Panc1 (cell line): ENCODE measurements around the gene PLXNA2. TPM values are rescaled to one million over a fixed set of nuclear protein-coding genes. Genes with fewer than 3 reads are reported as not detected.

Source experiments
- ATAC-seq: fragments of 200-7000 bp; cut with Tn5 transposase; 2 replicates; pipeline ENCODE4 v1.9.1; 2020; ENCODE audit warnings: mild to moderate bottlenecking, moderate library complexity
- BruUV-seq: library from RNA; stranded (reverse); fragments of 400-500 nt; replicated peaks from 2 replicates; lab custom pipeline; 2021; lab: Mats Ljungman, UMichigan
- CTCF ChIA-PET: fragments of 300-600 bp; sonication (Branson Sonifier 250); formaldehyde crosslinking; loops from one replicate; lab custom pipeline; 2022; ENCODE audit warnings: antibody characterized with exemption; lab: Charles Lee
- POLR2A ChIA-PET: fragments of 300-600 bp; sonication (Branson Sonifier 250); formaldehyde crosslinking; loops from one replicate; lab custom pipeline; 2022; ENCODE audit warnings: antibody characterized with exemption; lab: Charles Lee
- DNase-seq: peaks from one replicate; pipeline ENCODE4 v3.0.0-alpha.2; 2010; ENCODE audit warnings: low read depth, low spot score
- H3K27ac ChIP-seq: 2 replicates; pipeline ENCODE4 v1.5.1; 2011; ENCODE audit warnings: mild to moderate bottlenecking, low read length, inconsistent platforms
- H3K27me3 ChIP-seq: fragments of 200-500 bp; sonication (Bioruptor generic); 2 replicates; pipeline ENCODE4 v1.6.0; 2014; ENCODE audit warnings: low read length, inconsistent platforms; ENCODE audit not compliant: control insufficient read depth, insufficient read depth
- H3K36me3 ChIP-seq: fragments of 200-500 bp; sonication (Bioruptor generic); 2 replicates; pipeline ENCODE4 v1.5.1; 2014; ENCODE audit warnings: inconsistent platforms, mild to moderate bottlenecking, low read length, moderate library complexity; ENCODE audit not compliant: control insufficient read depth, insufficient read depth
- H3K4me1 ChIP-seq: 2 replicates; pipeline ENCODE4 v1.5.1; 2011; ENCODE audit warnings: inconsistent platforms, mild to moderate bottlenecking, low read length, moderate library complexity; ENCODE audit not compliant: control insufficient read depth, insufficient read depth
- H3K4me3 ChIP-seq, 2 experiments: 2 replicates each; pipeline ENCODE4 v1.5.1; 2011 to 2012; ENCODE audit warnings: low read depth in 2 of 2, low read length in 2 of 2, mild to moderate bottlenecking in 2 of 2, inconsistent platforms in 1 of 2, moderate library complexity in 1 of 2
- H3K9me3 ChIP-seq: fragments of 200-500 bp; sonication (Bioruptor generic); 2 replicates; pipeline ENCODE4 v1.5.1; 2014; ENCODE audit warnings: low read depth, mild to moderate bottlenecking, inconsistent platforms, low read length, moderate library complexity; ENCODE audit not compliant: control insufficient read depth, insufficient read depth
- POLR2AphosphoS5 ChIP-seq: IDR thresholded peaks from 2 replicates; pipeline ENCODE4 v1.6.1; 2012; ENCODE audit warnings: mild to moderate bottlenecking, low read depth, low read length, moderate library complexity
- SIN3A ChIP-seq: IDR thresholded peaks from 2 replicates; pipeline ENCODE4 v1.6.1; 2012; ENCODE audit warnings: low read depth, mild to moderate bottlenecking, low read length, moderate library complexity, borderline replicate concordance; ENCODE audit not compliant: insufficient read depth
- TCF7L2 ChIP-seq: IDR thresholded peaks from 2 replicates; pipeline ENCODE4 v1.6.1; 2011; ENCODE audit warnings: mild to moderate bottlenecking, low read depth, low read length, inconsistent platforms
- in situ Hi-C: cut with HindIII; loops from 2 replicates; pipeline ENCODE4 v1.10.0; 2016; ENCODE audit warnings: low sequenced_read_pairs, low pct_unique_long_range_greater_than_20kb
- intact Hi-C: fragments of 100-400 bp; cut with micrococcal nuclease; formaldehyde crosslinking; loops from one replicate; pipeline ENCODE4 v1.10.0; 2022; ENCODE audit not compliant: unreplicated experiment
- total RNA-seq: library from RNA; stranded (reverse); gene quantifications from one replicate; pipeline ENCODE4 v1.2.1, GENCODE V29; 2021; ENCODE audit not compliant: unreplicated experiment
- TF ChIP-seq, protein P1 (sequence below), 2 experiments: IDR thresholded peaks; 2 replicates each; pipeline ENCODE4 v1.6.1; 2011 to 2012; ENCODE audit warnings: low read depth in 2 of 2, control low read depth in 1 of 2, low read length in 1 of 2, mild to moderate bottlenecking in 1 of 2, moderate library complexity in 1 of 2; ENCODE audit not compliant: insufficient read depth in 1 of 2
- TF ChIP-seq, protein P2 (sequence below): fragments of 450-650 bp; IDR thresholded peaks from 2 replicates; pipeline ENCODE4 v1.5.1; 2017; ENCODE audit warnings: mild to moderate bottlenecking

PLXNA2 gene
- total RNA-seq, 1 experiment from 2014 or later: 0.98 TPM

DNA sequence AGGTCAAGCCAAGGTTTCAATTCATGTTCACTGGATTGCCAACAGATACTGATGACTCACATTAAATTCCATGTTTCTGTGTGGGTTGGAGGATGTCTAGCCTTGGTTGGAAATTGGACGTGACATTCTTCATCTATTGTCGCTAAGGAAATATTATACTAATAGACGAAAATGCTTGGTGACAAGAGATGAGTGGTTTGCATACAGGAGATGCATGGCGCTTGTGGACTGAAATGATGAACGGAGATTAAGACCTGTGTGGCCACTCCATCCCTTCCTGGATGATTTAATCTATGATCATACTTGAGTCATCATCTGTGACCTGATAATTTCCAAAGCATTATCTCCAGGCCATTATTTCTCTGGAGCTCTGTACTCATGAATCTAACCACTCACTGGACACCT, 236.2 kb downstream of the PLXNA2 start:
- Histone ChIP-seq H3K36me3 (no peaks in the 10 kb centered on the region), H3K4me3 (no peak overlapping the region), H3K27ac (no peak overlapping the region), H3K27me3 (no peaks in the 10 kb centered on the region), H3K9me3 (no peaks in the 10 kb centered on the region), H3K4me1 (no peaks in the 10 kb centered on the region)
- ChIA-PET POLR2A (no interaction called here), CTCF (no interaction called here)
- in situ Hi-C loops (no loop called here), intact Hi-C loops (no loop called here)
- TF ChIP-seq, protein P1, sequence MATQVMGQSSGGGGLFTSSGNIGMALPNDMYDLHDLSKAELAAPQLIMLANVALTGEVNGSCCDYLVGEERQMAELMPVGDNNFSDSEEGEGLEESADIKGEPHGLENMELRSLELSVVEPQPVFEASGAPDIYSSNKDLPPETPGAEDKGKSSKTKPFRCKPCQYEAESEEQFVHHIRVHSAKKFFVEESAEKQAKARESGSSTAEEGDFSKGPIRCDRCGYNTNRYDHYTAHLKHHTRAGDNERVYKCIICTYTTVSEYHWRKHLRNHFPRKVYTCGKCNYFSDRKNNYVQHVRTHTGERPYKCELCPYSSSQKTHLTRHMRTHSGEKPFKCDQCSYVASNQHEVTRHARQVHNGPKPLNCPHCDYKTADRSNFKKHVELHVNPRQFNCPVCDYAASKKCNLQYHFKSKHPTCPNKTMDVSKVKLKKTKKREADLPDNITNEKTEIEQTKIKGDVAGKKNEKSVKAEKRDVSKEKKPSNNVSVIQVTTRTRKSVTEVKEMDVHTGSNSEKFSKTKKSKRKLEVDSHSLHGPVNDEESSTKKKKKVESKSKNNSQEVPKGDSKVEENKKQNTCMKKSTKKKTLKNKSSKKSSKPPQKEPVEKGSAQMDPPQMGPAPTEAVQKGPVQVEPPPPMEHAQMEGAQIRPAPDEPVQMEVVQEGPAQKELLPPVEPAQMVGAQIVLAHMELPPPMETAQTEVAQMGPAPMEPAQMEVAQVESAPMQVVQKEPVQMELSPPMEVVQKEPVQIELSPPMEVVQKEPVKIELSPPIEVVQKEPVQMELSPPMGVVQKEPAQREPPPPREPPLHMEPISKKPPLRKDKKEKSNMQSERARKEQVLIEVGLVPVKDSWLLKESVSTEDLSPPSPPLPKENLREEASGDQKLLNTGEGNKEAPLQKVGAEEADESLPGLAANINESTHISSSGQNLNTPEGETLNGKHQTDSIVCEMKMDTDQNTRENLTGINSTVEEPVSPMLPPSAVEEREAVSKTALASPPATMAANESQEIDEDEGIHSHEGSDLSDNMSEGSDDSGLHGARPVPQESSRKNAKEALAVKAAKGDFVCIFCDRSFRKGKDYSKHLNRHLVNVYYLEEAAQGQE (IDR thresholded peaks at IDR 0.05; ENCODE audit: insufficient read depth in 1 of 2, low read depth in 2 of 2, low read length in 1 of 2): no peak
- no peak for TF ChIP-seq POLR2AphosphoS5
- TF ChIP-seq, protein P2, sequence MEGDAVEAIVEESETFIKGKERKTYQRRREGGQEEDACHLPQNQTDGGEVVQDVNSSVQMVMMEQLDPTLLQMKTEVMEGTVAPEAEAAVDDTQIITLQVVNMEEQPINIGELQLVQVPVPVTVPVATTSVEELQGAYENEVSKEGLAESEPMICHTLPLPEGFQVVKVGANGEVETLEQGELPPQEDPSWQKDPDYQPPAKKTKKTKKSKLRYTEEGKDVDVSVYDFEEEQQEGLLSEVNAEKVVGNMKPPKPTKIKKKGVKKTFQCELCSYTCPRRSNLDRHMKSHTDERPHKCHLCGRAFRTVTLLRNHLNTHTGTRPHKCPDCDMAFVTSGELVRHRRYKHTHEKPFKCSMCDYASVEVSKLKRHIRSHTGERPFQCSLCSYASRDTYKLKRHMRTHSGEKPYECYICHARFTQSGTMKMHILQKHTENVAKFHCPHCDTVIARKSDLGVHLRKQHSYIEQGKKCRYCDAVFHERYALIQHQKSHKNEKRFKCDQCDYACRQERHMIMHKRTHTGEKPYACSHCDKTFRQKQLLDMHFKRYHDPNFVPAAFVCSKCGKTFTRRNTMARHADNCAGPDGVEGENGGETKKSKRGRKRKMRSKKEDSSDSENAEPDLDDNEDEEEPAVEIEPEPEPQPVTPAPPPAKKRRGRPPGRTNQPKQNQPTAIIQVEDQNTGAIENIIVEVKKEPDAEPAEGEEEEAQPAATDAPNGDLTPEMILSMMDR: no peak
- TF ChIP-seq SIN3A: no peak
- TF ChIP-seq TCF7L2: no peak
- no TSS peak for BruUV-seq
- no peak for DNase-seq
- no peak for ATAC-seq

DNA sequence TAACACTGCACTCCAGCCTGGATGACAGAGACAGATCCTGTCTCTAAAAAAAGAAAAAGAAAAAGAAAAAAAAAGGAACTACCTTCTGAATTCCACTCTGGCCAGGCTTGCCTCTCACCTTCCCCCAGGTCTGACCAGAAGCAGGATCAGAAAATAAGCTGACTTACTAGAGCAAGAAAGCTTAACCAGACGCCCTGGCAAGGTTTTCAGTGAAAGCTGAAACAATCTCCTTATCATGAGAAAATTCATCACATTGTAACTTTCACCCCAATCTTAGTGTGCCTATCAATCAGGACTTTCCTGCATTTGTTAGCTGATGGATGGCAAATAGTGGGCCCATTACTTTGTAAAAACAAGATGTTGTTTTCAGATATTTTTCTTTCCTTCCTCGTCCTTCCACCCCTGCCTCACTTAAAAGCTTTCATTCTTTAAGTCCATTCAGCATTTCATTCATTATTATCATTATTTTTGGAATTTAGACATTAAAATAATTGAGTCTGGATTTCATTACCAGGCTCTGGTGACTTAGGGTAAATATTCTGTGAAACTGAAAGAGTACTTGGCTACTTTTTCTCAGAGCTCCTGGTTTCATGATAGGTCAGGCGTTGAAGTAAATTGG, 236.8 kb downstream of the PLXNA2 start:
- Histone ChIP-seq H3K27me3 (no peaks in the 10 kb centered on the region), H3K4me3 (no peak overlapping the region), H3K9me3 (no peaks in the 10 kb centered on the region), H3K4me1 (no peaks in the 10 kb centered on the region), H3K36me3 (no peaks in the 10 kb centered on the region), H3K27ac (no peak overlapping the region)
- in situ Hi-C loops (no loop called here), intact Hi-C loops (no loop called here)
- TF ChIP-seq, protein P1 (IDR thresholded peaks at IDR 0.05; ENCODE audit: insufficient read depth in 1 of 2, low read depth in 2 of 2, low read length in 1 of 2): no peak
- TF ChIP-seq, protein P2: no peak
- TF ChIP-seq SIN3A: no peak
- no peak for TF ChIP-seq POLR2AphosphoS5
- no peak for TF ChIP-seq TCF7L2
- DNase-seq: no peak
- BruUV-seq: no TSS peak
- POLR2A ChIA-PET: no interaction called here
- no peak for ATAC-seq
- CTCF ChIA-PET: no interaction called here
